IPS-11a (cell line): Measurements from ENCODE around the gene FBXL17.

Experiments used
- H3K4me3 ChIP-seq: one replicate; pipeline ENCODE4 v1.5.1; 2013; ENCODE audit warnings: low read depth, low read length, control low read depth

The FBXL17 gene

DNA sequence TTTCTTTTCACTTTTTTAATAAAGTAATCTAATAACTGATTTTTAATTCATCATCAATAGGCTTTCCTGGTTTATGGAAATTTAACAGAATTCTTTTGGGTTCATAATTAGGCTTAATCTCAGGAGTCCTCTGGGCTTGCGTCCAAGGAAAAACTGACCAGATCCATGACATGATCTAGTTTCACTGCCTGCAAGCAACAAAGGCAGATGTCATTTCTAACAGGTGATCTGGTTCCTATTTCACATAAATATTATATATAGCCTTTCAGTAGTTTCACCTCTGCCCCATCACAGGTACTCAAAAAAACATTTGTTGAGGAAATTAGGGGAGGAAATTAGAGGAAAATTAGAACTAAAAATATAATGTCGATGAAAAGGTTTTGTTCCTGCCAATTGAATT, 126.4 kb downstream of the FBXL17 start:
- no peak overlapping the region for H3K4me3 ChIP-seq

DNA sequence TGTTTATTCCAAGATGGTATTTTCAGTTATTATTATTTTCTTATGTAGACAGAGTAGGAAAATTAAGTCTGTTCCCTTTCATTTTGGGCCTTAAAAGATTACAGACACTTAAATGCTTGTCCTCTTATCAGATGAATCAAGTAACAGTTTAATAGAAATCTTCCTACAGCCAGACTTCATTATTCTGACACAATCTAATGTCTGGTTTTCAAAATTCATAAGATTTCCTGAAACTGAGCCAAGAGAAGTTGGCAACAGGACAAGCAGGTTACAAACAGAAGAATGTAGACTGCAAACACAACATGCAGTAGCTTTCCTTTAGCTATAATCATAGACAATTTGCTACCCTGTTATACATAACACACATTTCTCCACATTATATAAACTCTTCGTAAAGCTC, 130.5 kb downstream of the FBXL17 start:
- H3K4me3 ChIP-seq, result no peak overlapping the region

DNA sequence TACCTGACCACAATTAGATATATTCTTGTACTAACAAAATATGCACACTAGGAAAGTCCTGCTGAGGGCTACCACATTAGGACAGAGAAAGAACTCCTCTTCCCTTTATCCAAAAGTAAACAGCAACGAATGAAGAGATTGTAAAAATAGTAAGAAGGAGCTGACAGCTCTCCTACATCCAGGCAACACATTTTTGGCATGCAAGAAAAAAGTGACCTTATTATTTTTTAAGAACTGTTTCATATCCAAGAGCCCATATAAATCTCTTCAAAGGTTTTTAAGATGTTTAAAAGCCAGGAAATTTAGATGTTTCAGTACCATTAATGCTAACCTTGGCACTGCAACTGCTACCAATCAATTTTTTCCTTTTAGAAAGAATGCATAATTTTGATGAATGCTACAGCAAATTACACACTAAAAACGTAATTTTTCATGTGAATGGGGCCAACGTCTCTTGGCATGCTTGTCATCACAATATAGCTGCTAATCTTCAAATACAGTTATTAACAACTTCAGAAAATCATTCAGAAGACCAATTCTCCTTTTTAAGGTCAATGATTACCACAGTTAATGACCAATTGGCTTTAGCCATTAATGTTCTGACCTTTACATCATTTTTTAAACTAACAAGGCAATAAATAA, 132.0 kb downstream of the FBXL17 start:
- H3K4me3 ChIP-seq, result no peak overlapping the region

DNA sequence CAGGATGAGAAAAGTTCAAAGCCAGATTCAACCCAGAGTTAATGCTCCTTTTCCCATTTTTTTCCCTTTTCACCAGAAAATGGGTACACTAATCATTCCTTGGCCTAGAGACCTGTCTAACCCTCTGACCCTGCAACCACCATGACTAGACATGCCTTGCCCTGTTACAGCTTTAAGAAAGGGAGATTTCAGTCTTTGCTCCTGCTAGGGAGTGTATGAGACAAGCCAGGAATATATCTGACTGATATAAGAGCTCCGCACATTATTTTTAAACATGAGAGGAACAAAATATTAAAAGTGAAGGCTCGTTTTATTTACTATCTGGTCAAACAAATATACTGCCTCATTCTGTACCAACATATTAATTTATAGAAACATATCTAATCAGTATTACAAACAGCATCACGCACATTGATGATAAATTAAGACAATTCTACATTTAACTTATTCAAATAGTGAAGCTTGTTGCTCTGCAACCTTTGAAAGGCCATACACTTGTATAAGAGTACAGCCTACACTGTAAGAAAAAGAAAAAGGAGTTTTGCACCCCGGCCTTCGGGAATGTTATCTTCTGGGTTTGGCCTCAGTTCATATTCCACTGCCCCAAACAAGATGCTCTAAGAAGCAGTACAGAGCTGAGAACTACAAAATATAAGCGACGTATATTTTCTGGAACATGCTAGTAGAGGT, 132.7 kb downstream of the FBXL17 start:
- H3K4me3 ChIP-seq, result no peak overlapping the region

DNA sequence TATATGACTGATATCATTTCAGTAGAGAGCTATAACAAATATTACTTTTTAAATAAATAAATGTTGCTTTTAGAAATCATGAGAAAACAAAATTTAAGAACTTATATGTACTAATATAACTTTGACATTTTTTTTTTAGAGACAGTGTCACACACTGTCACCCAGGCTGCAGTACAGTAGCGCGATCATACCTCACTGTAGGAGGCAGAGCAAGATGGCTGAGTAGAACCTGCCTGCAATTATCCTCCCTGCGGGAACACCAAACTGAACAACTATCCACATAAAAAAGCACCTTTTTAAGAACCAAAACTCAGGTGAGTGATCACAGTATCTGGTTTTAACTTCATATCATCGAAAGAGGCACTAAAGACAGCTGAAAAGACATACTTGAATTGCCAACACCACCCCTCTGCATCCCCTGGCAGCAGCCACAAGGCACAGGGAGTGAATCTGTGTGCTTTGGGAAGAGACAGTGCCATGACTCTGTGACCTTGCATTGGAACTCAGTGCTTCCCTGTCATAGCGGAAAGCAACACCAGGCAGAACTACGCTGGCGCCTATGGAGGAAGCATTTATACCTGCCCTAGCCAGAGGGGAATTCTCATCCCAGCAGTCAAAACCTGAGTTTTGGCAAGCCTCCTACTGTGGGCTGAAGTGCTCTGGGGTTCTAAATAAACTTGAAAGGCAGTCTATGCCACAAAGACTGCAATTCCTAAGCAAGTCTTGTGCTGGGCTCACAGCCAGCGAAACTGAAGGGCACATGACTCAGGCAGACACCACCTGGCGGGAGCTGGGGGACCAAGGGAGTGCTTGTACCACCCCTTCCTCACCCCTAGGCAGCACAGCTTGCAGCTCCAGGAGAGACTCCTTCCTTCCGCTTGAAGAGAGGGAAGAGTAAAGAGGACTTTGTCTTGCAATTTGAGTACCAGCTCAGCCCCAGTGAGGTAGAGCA, 142.7 kb downstream of the FBXL17 start:
- H3K4me3 ChIP-seq, result no peak overlapping the region

DNA sequence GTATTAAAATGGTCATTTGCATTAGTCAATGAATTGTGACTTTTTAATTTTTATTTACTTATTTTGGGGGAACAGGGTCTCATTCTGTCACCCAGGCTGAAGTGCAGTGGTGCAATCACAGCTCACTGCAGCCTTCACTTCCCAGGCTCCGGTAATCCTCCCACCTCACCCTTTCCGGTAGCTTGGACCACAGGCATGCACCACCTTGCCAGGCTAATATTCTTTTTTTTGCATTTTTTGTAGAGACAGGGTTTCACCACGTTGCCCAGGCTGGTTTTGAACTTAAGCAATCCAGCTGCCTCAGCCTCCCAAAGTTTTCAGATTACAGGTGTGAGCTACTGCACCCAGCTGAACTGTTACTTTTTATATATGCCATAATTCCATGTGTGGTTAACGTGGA, 143.4 kb downstream of the FBXL17 start:
- H3K4me3 ChIP-seq, result no peak overlapping the region

DNA sequence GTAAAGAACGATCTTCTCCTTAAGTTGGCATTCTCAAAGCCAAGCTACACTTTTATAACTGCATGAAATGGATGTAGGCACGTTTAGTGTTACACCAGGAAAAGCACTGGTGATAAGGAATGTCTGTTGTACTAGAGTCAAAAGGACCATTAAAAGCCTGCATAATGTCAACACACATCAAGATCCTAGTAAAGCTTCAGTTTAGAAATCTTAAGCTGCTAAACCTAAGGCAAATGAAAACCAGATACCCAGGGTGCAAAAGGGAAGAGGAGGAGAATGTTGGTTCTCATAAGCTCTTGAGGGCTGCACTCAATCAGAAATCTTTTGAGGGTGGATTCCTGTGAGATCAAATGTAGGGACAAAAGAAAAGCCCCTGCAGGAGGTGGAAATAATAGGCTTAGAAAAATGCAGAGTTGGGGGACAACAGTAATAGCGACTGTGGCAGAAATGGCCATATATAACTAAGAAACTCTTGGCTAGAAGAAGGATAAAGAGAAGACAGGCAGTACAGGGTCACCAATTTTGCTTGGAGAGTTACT, 148.2 kb downstream of the FBXL17 start:
- H3K4me3 ChIP-seq, result no peak overlapping the region

DNA sequence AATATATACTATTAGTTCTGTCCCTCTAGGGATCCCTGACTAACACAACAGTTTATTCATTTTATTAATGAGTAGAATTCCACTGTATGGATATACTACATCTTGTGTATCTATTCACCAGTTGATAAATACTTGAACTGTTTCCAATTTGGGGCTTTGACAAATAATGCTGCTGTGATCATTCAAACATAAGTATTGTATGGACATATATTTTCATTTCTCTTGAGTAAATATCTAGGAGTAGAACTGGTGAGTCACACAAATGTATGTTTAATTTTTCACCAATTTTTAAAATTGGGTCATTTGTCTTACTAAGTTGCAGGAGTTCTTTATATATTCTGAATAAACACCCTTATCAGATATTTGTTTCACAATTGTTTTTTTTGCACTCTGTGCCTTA, 149.1 kb downstream of the FBXL17 start:
- H3K4me3 ChIP-seq, result no peak overlapping the region

DNA sequence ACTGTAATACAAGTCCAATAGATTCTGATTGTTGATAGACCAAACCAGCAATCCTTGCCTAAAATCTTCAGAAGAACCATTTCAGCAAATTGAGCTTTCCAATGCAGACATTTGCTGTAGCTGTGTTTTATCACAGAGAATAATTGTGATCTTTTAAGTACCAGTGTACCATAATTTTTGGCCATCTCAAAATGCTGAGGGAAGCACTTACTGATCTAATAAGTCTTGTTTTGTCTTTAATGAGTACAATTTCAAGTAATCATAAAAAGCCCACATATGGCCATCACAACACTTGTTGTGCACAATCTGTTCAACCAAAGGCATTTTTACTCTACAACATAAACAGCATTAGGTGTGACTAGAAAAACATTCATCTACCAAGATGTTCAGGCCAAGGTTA, 159.9 kb downstream of the FBXL17 start:
- H3K4me3 ChIP-seq, result no peak overlapping the region

DNA sequence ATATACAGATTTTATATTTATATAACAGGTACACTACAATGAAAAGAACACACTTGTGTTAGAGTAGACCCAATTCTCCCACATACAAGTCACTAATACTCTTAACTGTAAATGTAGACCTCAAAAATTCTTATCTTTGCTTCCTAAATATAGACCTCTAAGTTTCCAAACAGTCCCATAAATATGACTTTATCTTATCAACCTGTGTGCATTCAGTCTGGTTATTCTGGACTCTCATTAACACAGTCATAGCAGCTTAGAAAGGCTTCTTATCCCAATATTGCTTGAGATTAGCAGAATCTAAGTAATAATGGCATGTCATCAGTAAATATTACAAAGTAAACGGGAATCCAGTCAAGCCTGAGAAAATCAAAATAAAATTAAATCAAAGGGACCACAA, 161.1 kb downstream of the FBXL17 start:
- H3K4me3 ChIP-seq, result no peak overlapping the region

DNA sequence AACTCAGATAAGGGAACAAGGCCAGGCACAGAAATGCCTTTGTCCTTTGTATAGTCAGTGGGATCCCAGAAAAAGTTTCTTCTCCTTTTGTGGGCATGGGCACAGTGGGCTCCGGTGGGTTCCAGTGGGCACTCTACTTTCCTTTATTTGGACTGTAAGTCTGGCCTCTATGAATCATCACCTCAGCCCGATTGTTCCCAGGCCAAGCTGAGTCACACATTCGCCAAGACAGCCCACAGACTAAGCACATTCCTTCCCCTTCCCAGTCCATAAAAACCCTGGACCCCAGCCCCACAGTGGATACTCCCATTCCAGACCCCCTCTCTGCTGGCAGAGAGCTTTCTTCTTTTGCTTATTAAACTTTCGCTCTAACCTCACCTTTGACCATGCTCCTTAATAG, 165.0 kb downstream of the FBXL17 start:
- H3K4me3 ChIP-seq, result no peak overlapping the region

DNA sequence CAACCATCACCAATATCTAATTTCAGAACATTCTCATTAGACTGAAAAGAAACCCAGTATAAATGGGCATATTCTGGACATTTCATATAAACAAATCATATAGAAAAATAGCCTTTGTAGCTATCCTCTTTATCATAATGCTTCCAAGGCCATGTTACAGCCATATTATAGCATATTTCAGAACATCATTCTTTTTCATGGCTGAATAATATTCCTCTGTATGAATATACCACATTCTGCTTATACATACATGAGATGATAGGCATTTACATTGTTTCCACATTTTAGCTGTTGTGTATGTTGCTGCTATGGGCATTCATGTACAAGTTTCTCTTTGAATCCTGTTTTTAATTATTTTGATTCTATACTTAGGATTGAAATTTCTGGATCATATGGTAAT, 167.0 kb downstream of the FBXL17 start:
- H3K4me3 ChIP-seq, result no peak overlapping the region

DNA sequence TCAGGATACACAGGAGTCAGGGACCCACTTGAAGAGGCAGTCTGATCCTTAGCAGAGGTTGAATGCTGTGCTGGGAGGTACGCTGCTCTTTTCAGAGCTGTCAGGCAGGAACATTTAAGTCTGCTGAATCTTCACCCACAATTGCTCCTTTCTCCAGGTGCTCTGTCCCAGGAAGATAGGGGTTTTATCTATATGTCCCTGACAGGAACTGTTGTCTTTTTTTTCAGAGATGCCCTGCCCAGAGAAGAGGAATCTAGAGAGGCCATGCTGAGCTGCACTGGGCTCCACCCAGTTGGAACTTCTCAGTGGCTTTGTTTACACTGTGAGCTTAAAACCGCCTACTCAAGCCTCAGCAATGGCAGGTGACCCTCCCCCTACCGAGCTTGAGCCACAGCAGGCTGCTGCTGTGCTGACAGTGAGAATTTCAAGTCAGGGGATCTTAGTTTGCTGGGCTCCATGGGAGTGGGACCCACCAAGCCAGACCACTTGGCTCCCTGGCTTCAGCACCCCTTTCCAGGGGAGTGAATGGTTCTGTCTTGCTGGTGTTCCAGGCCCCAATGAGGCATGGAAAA, 169.0 kb downstream of the FBXL17 start:
- H3K4me3 ChIP-seq, result no peak overlapping the region

DNA sequence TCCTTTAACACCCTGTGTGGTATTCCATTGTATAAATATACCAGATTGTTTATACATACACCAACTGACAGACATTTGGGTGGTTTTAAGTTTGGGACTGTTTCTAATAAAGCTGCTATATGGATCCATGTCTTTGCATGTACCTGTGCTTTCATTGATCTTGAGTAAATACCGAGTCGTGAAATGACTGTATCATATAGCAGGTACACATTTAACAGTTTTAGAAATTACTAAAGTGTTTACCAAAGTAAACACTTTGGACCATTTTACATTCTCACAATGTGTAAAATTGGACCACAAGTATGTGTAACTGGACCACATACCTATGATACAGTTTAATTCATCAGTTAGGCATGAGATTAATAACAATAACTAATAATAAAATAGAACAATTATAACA, 175.2 kb downstream of the FBXL17 start:
- no peak overlapping the region for H3K4me3 ChIP-seq

DNA sequence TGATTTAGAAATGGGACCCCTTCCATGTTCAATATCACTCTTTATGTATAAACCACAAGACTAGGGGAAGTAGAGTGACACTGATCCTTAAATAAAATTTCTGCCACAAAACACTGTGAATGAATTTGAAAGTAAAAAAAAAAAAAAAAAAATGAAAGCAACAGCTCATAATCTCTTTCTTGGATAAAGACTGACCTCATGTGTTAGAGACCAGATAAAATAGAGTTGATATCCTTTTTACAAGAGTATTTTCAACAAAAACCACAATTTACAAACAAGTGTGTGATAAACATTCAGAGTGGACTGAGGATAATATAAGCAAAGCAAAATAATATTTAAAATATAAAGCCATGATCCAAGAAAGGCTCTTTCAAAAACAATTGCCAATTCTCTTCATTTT, 180.2 kb downstream of the FBXL17 start:
- H3K4me3 ChIP-seq, result no peak overlapping the region

DNA sequence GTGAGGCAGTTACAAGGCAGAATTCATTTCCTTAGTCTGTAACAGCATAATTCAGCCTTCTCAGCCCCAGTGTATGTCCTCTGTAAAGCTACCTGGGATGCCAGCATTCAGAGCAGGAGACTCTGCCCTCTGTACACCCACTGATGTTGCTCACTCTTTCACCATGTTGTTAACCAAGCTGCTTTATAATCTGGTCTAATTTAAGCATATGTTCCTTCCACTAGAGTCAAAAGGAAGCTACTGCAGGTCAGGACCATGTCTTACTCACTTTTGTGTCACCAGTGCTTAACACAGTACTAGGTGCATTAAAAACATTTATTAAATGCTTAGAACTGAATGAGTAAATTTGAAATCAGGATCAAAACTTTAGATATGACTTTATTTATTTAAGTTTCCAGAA, 185.6 kb downstream of the FBXL17 start:
- no peak overlapping the region for H3K4me3 ChIP-seq

DNA sequence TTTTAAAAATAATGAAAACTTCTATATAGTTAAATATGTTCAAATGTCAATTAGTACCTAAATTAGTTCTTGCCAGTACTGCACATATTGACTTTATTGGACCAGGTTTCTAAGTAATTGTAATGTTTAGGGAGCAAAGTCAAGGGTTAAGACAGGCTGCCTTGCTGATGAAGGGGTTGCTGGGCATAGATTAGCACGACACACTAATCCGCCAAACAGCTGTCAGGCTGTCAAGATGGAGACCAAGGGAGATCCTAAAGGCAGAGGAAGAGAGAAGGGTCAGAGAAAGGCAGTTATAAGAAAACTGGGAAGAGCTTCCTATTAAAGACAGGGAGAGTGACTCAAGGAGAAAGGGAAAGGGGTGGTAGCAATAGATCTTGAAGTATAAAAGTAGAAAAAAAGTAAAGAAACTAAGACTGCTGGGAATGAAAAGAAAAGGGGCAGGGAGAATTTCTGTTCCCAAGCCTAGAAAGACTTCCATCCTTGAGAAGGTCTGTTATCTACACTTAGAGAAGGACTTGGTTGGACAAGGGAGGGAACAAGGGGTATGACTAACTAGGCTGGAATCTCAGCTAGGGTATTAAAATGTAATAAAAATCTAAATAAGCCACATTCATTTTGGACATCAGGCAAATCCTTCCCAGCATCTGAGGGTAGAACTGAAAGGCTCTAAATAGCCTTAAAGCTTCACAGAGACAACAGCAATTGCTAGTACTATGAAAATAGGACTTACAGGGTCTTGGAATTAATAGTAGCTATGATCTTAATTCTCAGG, 188.7 kb downstream of the FBXL17 start:
- H3K4me3 ChIP-seq, result no peak overlapping the region

DNA sequence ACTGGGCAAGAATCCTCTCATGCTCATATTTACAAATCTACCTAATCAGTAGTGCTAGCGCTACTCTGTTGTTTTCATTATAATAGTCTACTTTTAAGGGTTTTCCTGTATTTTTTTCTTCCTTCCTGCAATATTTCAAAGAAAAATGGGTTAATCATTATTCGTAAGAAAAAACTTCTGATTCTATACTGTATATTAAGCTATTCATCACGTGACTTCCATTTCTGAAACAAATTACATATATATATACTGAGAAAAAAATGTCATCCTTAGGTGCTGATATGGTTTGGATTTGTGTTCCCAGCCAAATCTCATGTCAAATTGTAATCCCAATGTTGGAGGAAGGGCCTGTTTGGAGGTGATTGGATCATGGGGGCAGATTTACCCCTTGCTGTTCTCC, 197.0 kb downstream of the FBXL17 start:
- H3K4me3 ChIP-seq, result no peak overlapping the region

DNA sequence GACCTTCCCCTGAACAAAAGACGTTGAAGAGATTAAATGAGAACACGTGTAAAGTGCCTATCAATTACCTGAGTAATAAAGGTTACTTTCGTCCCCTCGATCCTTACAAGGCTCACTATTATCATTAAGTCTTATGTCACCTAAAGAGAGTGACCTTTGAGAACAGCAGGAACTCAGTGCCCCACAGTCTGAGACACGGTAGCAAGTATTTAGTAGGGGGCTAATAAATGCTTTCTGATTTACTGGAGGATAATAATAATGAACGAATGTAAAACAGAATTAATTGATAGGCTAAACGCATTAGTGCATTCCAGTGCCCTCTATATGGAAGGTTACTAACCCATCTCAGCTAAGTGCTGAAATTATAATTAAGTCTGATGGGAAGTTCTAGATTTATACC, 199.9 kb downstream of the FBXL17 start:
- no peak overlapping the region for H3K4me3 ChIP-seq

DNA sequence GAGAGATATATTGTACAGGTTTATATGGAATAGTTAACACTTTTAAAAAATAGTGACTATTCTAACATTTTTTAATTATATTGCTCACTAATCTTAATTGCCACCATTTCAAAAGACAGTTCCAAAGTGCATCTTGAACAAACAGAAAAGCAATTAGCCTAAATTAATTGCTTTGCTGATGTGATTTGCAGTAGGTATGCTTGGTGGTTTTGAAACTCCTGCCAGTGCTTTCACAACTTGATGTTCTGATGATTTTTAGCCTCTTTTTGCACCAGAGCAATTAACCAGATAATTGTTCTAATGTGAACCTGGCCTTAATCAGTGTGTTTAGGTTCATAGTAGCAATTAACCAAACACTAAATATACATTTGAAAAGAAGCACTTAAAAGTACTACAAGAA, 207.6 kb downstream of the FBXL17 start:
- H3K4me3 ChIP-seq, result no peak overlapping the region

DNA sequence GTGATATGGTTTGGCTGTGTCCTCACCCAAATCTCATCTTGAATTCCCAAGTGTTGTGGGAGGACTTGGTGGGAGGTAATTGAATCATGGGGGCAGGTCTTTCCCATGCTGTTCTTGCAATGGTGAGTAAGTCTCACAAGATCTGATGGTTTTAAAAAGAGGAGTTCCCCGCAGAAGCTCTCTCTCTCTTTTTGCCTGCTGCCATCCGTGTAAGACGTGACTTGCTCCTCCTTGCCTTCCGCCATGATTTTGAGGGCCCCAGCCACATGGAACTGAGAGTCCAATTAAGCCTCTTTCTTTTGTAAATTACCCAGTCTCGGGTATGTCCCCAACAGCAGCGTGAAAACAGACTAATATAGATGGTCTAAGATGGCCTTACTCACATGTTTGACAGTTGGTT, 210.1 kb downstream of the FBXL17 start:
- H3K4me3 ChIP-seq, result no peak overlapping the region
